CD4-positive, alpha-beta T cell treated with Interleukin-4 for 1 hour (primary cell): ENCODE data around the gene COPG1.
"Not testable (repeated sequence)": the region's sequence is repeated elsewhere in the genome, so short reads cannot be mapped to it uniquely, and the experiment has no call there.

Experiments used
- DNase-seq, 2 donors: peaks; one replicate each; pipeline ENCODE4 v3.0.0-alpha.2; 2020 to 2022

The COPG1 gene

GRCh38 chr3:129240436-129240835 lies 9.0 kb upstream of the COPG1 start:
- peak in 1 of 2 donors; percentile 29 for DNase-seq

DNA sequence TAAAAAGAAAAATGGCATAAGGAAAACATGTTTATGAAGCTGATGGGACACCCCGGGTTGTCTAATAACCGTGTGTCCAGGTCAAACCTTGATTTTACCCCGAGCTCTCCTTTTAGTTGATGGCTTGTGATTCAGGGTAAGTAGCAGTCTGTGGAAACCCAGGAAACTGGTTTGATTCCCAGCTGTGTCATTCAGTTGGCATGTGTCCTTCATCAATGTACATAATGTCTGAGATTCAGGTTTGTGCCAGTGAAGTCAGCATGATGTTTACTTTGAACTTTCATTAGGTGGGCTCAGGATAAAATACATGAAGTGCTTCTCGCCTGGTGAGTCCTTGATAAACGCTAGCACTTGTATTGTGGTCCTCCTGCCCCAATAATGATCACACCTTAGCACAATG lies 4.3 kb upstream of the COPG1 start:
- no peak for DNase-seq

- DNase-seq = peak; percentile 86 to 87
These were observed 3.6 kb upstream of the COPG1 start for GRCh38 chr3:129245641-129246306.

DNA sequence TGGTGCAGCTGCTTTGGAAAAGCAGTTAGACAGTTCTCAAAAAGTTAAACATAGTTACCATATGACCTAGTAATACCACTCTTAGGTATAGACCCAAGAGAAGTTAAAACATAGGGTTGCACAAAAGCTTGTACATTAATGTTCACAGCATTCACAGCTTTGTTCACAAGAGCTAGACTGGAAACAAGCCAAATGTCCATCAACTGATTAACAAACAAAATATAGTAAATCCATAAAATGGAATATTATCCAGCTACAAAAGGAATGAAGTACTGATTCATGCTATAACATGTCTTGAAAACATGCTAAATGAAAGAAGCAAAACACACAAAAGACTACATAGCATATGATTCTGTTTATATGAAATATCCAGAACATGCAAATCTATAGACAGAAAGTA lies 2.8 kb upstream of the COPG1 start:
- DNase-seq = no peak

DNA sequence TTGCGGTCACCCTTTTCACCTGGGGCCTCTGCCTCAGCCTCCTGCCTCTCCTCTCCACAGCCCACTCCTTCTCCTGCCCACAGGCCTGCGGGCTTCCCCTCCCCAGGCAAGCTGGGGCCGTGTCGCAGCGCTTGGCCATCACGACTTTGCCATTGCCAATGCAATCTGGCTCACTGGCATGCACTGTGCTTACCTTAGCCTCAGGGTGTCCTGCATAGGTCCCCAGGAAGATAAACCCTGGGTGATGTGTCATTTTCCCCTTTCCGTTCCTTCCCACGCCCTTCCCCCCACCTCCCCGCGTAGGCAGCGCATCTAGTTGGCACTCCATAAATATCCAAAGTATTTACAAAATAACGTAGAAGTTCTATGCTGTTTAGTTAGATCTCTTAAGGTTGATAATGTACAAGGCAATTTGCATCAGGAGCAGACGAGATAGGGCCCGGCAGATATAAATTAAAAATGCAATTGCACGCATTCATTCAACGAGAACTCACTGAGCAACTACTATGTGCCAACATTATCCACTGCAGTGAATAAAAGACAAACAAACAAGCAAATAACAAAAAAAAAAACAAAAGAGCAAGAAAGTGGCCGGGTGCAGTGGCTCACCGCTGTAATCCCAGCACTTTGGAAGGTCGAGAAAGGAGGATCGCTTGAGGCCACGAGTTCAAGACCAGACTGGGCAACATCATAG lies 973 bp upstream of the COPG1 start:
- no peak for DNase-seq

DNA sequence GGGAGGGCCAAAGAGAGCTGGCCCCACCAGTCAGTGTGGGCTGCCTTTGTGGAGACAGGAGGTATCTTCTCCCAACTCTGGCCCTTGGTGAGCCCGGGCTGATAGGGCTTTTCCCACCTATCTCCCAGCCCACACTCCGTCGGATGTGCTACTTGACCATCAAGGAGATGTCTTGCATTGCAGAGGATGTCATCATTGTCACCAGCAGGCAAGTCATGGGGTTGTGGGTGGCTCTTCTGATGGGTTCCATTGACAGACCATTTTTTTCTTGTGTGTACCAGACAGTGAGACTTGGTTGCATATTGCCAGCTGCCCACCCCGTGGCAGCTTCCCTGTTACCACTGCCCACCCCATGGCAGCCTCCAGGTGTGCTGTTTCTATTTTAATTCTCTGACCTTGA lies 3.3 kb downstream of the COPG1 start:
- no peak for DNase-seq

GRCh38 chr3:129254536-129255230 lies 5.3 kb downstream of the COPG1 start:
- no peak for DNase-seq

- no peak for DNase-seq
These were observed 6.9 kb downstream of the COPG1 start for GRCh38 chr3:129256270-129256669.

- DNase-seq = no peak
These were observed 8.2 kb downstream of the COPG1 start for GRCh38 chr3:129257609-129258008.

DNA sequence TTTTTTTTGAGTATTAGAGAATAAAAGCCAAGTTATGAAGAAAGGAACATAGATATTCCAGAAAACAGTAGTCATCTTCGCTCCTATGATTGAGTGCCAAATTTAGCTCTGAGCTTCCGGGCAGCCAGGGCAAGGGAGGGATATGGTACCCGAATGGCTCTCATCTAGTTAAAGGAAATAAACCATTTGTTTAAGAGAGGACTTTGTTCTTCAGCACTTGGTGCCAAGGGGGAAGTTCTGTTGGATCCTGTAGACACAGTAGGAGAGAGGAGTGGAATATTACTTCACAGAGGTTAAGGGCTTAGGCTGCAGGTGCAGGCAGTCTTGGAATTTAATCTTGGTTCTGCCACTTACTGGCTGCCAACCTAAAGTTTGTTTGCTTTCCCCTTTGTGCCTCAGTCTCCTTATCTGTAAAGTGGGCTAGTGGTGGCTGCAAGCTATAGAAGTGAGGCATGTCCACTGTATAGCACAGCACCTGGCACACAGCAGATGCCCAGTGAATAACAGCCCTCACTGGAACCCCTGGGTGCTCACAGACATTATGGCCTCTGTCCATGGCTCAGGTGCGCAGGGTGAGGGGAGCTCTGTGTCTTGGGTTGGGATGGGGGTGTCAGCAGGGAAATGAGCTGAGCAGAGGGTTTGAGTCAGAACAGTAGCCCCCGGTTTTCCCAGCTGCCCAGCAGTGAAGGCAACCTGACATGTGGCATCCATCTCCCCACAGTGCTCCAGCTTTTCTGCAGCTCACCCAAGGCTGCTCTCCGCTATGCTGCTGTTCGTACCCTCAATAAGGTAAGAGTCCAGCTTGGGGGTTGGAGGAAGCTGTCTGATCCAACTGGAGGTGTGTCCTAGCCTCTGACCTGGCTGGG lies 10.4 kb downstream of the COPG1 start:
- no peak for DNase-seq

GRCh38 chr3:129260606-129261005 lies 11.2 kb downstream of the COPG1 start:
- no peak for DNase-seq

- DNase-seq = no peak
These were observed 12.5 kb downstream of the COPG1 start for GRCh38 chr3:129261894-129262293.

DNA sequence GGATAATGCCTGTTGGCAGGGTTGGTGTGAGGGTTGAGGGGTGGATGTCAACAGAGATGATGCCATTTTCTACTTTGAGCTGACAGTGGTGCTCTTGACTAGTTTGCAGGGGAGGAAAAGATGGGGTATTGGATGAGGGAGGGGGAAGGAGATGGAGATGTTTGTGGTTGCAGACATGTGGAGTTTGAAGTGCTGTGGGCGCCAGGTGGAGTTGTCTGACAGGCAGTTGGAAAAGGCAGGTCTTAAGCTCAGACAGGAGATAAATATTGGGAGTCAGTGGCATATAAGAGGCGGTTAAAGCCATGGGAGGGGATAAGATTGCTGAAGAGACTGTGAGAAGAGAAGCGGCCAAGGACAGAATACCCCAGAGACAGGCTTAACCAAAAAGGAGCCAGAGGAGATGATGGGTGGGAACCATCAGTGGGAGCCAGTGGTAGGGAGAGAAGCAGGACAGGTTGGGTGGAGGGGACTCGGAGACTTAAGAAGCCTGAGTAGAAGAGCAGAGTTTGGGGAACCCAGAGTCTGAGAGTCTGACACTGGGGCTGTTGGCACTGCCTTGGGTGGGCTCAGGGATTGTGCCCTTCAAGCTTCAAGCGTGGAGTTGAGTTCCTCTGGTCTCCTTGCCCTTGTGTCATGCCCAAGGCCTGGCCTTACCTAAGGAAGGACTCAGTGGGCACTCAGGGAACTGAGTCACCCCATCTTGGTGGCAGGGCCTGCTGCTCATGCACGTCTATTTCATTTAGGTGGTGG lies 13.9 kb downstream of the COPG1 start:
- no peak for DNase-seq

- not testable (repeated sequence) for DNase-seq
These were observed 15.6 kb downstream of the COPG1 start for GRCh38 chr3:129264994-129265393.

DNA sequence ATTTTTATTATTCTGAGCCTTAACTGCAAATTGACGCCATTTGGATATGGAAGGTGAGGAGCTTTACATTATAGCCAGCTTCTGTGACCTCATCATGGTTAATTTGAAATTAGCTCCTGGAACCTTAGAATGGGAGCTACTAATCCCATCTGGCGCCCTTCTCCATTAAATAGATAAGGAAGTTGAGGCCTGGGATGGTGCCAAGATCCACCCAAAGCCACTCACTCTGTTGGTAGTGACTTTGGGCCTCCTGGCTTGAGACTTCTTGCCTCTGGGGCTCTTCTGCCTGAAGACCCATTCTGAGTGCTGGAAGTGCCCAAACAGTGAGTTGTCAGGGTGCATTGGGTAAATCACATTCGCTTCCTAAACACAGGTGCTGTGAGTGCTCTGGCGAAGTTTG lies 17.2 kb downstream of the COPG1 start:
- no peak for DNase-seq

- no peak for DNase-seq
These were observed 19.0 kb downstream of the COPG1 start for GRCh38 chr3:129268396-129268795.

GRCh38 chr3:129271674-129272073 lies 22.3 kb downstream of the COPG1 start:
- DNase-seq = no peak

- DNase-seq = peak in 1 of 2 donors; percentile 71
These were observed 27.0 kb downstream of the COPG1 start for GRCh38 chr3:129276385-129276784.

DNA sequence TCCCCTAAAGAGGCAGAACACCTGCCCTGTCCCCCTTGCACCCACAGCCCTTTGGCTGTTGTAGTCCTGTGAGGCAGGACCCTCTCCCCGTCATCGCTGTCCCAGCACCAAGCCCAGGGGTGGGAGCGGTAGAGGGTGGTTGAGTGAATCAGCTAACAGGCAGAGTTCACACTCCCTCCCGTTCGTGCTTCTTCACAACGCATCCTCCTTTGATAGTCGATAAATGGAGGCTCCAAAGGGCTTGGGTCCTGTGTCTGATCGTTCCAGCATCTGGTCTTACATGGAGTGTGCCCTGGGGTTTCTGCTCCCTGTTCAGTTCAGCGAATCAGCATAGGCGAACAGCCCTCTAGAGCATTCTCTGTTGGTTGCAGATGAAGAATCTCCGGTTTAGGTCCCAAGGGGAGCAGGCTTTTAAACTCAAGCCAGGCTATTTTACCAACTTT lies 28.4 kb downstream of the COPG1 start:
- no peak for DNase-seq

DNA sequence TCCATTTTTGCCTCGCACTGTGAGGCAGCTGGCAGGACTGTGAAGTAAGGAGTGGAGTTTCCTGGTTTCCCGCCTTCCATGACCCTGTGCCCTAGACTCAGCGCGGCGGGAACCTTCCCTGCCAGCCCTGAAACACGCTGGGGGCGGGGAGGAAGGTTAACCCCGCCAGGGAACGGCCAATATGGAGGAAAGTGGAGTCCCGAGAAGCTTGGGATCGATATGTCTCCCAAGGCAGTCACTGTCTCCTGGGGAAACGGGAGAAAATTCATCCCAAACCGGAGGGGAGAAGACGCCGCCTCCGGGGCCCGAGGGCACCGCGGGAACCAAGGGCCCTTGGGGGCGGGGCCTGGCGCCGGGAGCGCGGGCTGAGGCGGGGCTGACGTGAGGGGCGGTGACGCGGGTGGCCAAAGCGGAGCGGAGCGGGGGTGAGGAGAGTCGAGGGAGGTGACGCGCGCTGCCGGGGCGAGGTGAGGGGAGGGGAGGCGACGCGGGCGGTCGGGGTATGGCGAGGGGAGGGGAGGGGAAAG lies 29.1 kb downstream of the COPG1 start, which contains the start of gene HMCES:
HMCES (plus strand) TSS at position 432 of the 527 bp plus-strand sequence. CDS start 863 bp downstream, outside the sequence.
- peak; percentile 94 to 95 for DNase-seq

GRCh38 chr3:129278966-129279906 lies 29.8 kb downstream of the COPG1 start:
- DNase-seq = peak; percentile 45 to 66
